NCI-H146 treated with DMSO at 0.1 percent for 48 hours (cell line): ENCODE measurements around the gene MOXD1.

Experiments
- DNase-seq: peaks from one replicate; lab custom pipeline; 2025; ENCODE audit not compliant: unreplicated experiment; lab: John Stamatoyannopoulos, UW

MOXD1 gene

DNA sequence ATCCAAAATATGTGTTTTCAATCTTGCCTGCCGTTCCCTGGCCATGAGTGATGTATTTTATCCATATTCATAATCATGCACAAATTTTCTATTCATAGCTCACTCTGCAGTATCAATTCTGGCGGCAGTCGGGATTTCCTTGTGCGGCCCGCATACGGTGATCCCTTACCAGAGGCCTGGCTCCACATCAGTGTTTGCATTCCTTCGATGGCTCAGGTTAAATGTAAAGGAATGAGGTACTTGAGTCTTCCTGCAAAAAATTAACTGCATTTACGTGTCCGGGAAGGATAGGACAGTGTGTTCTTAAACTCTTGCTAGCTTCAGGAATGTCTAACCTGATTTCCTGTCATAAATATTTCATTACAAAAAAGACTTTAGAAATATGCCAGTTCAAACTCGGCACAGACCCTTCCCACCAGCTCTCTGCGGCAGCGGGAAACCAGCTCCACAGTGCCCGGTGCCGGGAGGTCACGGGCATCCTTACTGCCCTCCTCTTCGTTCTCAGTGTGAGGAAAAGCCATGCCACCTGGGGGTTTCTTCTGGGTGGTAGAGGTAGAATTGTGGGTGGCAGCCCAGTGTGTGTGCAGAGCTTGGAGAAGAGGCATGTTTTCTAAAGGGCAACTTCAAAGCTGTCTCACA lies 154.5 kb downstream of the MOXD1 start:
- no peak for DNase-seq

- DNase-seq: no peak
Observed at GRCh38 chr6:132246120-132246617, 155.1 kb downstream of the MOXD1 start.
